Hepatocyte (in vitro differentiated cells): Measurements from ENCODE around the gene ETS2. TPM values are rescaled to one million over a fixed set of nuclear protein-coding genes. Genes with fewer than 3 reads are reported as not detected.

ENCODE experiments used
- DNase-seq: peaks from one replicate; pipeline ENCODE4 v3.0.0-alpha.2; 2016; ENCODE audit warnings: low spot score
- H2AFZ ChIP-seq: fragments of 200-600 bp; sonication (generic); 2 replicates; pipeline ENCODE4 v1.6.0; 2016; ENCODE audit warnings: antibody characterized with exemption, mild to moderate bottlenecking
- H3K27ac ChIP-seq: fragments of 200-600 bp; sonication (generic); 2 replicates; pipeline ENCODE4 v1.5.1; 2016; ENCODE audit warnings: mild to moderate bottlenecking
- H3K27me3 ChIP-seq: fragments of 200-600 bp; sonication (generic); 2 replicates; pipeline ENCODE4 v1.6.1; 2016
- H3K36me3 ChIP-seq: fragments of 200-600 bp; sonication (generic); replicated peaks from 2 replicates; pipeline ENCODE4 v1.5.1; 2016; ENCODE audit warnings: low read depth; ENCODE audit not compliant: insufficient read depth
- H3K4me1 ChIP-seq: fragments of 200-600 bp; sonication (generic); 2 replicates; pipeline ENCODE4 v1.5.1; 2016; ENCODE audit warnings: mild to moderate bottlenecking, moderate library complexity; ENCODE audit not compliant: insufficient read depth
- H3K4me2 ChIP-seq: fragments of 200-600 bp; sonication (generic); 2 replicates; pipeline ENCODE4 v1.6.0; 2016
- H3K4me3 ChIP-seq: fragments of 200-600 bp; sonication (generic); 2 replicates; pipeline ENCODE4 v1.5.1; 2016; ENCODE audit warnings: mild to moderate bottlenecking
- H3K79me2 ChIP-seq: fragments of 200-600 bp; sonication (generic); 2 replicates; pipeline ENCODE4 v1.6.0; 2017; ENCODE audit warnings: mild to moderate bottlenecking
- H3K9me2 ChIP-seq: fragments of 200-600 bp; sonication (generic); replicated peaks from 2 replicates; pipeline ENCODE4 v1.6.0; 2017; ENCODE audit warnings: mild to moderate bottlenecking; ENCODE audit not compliant: insufficient read depth
- H3K9me3 ChIP-seq: fragments of 200-600 bp; sonication (generic); 2 replicates; pipeline ENCODE4 v1.5.1; 2016; ENCODE audit warnings: low read depth, mild to moderate bottlenecking
- H4K20me1 ChIP-seq: fragments of 200-600 bp; sonication (generic); 2 replicates; pipeline ENCODE4 v1.6.0; 2016; ENCODE audit warnings: mild to moderate bottlenecking; ENCODE audit not compliant: insufficient read depth, poor library complexity, severe bottlenecking
- CTCF ChIP-seq: fragments of 200-600 bp; sonication (generic); IDR thresholded peaks from 2 replicates; pipeline ENCODE4 v1.5.1; 2016; ENCODE audit warnings: antibody characterized with exemption, mild to moderate bottlenecking; ENCODE audit not compliant: poor library complexity
- EZH2 ChIP-seq: fragments of 200-600 bp; sonication (generic); IDR thresholded peaks from 2 replicates; pipeline ENCODE4 v1.6.1; 2016; ENCODE audit warnings: antibody characterized with exemption, mild to moderate bottlenecking, borderline replicate concordance
- EZH2phosphoT487 ChIP-seq: fragments of 200-600 bp; sonication (generic); IDR thresholded peaks from one replicate; pipeline ENCODE4 v1.6.1; 2018; ENCODE audit warnings: antibody characterized with exemption, mild to moderate bottlenecking, low read depth, moderate library complexity; ENCODE audit not compliant: unreplicated experiment, severe bottlenecking
- WGBS: methylation state at CpG from one replicate; pipeline ENCODE4 v1.1.6; 2016; ENCODE audit warnings: low lambda C conversion rate; ENCODE audit errors: missing lambda C conversion rate; 5-methylcytosine and 5-hydroxymethylcytosine counted together
- polyA plus RNA-seq: library from polyadenylated mRNA; unstranded; fragments of >200 nt; fragmentation: Nextera tagmentation; extraction: Ambion mirVana; gene quantifications from 2 replicates; pipeline ENCODE4 v1.2.1, GENCODE V29; 2016
- total RNA-seq: library from RNA; depleted of rRNA; stranded (reverse); fragments of >200 nt; gene quantifications from 2 replicates; pipeline ENCODE4 v1.2.3, GENCODE V29; 2014

The ETS2 gene
- total and polyA plus RNA-seq, 2 experiments from 2014 or later = 95.1 to 106 TPM

GRCh38 chr21:38793926-38794713 lies 11.6 kb upstream of the ETS2 start:
- no peak overlapping the region for H2AFZ ChIP-seq
- no peaks in the 10 kb centered on the region for H3K9me2 ChIP-seq
- H3K4me2 ChIP-seq = no peak overlapping the region
- TF ChIP-seq EZH2 = no peak
- TF ChIP-seq EZH2phosphoT487 = no peak
- no peak for TF ChIP-seq CTCF
- DNase-seq = peak; percentile 73
- H3K36me3 ChIP-seq = no peaks in the 10 kb centered on the region
- H4K20me1 ChIP-seq = no peaks in the 10 kb centered on the region
- H3K4me1 ChIP-seq = peaks cover 38% of the 10 kb centered on the region
- H3K27ac ChIP-seq = peak overlapping the region; percentile 97
- H3K4me3 ChIP-seq = no peak overlapping the region
- no peaks in the 10 kb centered on the region for H3K79me2 ChIP-seq
- WGBS = 77% methylated on average over 16 of the region's 16 CpGs
- no peaks in the 10 kb centered on the region for H3K9me3 ChIP-seq
- H3K27me3 ChIP-seq = no peaks in the 10 kb centered on the region

GRCh38 chr21:38794978-38795377 lies 10.8 kb upstream of the ETS2 start:
- no peak for DNase-seq
- H4K20me1 ChIP-seq = no peaks in the 10 kb centered on the region
- TF ChIP-seq EZH2 (no peak), CTCF (no peak), EZH2phosphoT487 (no peak)
- peaks cover 35% of the 10 kb centered on the region for H3K4me1 ChIP-seq
- WGBS = 89% methylated on average over 6 of the region's 6 CpGs
- H3K9me3 ChIP-seq = no peaks in the 10 kb centered on the region
- H3K9me2 ChIP-seq = no peaks in the 10 kb centered on the region
- H3K27ac ChIP-seq = peak overlapping the region; percentile 86
- no peak overlapping the region for H2AFZ ChIP-seq
- H3K79me2 ChIP-seq = no peaks in the 10 kb centered on the region
- no peaks in the 10 kb centered on the region for H3K36me3 ChIP-seq
- H3K27me3 ChIP-seq = no peaks in the 10 kb centered on the region
- H3K4me3 ChIP-seq = no peak overlapping the region
- no peak overlapping the region for H3K4me2 ChIP-seq

- no peak for DNase-seq
- Histone ChIP-seq H3K9me3 (no peaks in the 10 kb centered on the region), H3K36me3 (no peaks in the 10 kb centered on the region), H3K79me2 (no peaks in the 10 kb centered on the region), H3K4me2 (no peak overlapping the region), H3K27me3 (no peaks in the 10 kb centered on the region), H3K9me2 (no peaks in the 10 kb centered on the region), H3K4me1 (peaks cover 31% of the 10 kb centered on the region), H3K4me3 (no peak overlapping the region), H4K20me1 (no peaks in the 10 kb centered on the region), H2AFZ (no peak overlapping the region), H3K27ac (no peak overlapping the region)
- TF ChIP-seq EZH2phosphoT487 (no peak), EZH2 (no peak), CTCF (no peak)
- 96% methylated on average over 8 of the region's 8 CpGs for WGBS
These were observed 10.3 kb upstream of the ETS2 start for GRCh38 chr21:38795475-38795874.
